Measurements from ENCODE around the gene MLST8. TPM values are rescaled to one million over a fixed set of nuclear protein-coding genes. Genes with fewer than 3 reads are reported as not detected.

MLST8 gene
- total RNA-seq, 1 experiment from 2014 or later = 87.6 TPM

DNA sequence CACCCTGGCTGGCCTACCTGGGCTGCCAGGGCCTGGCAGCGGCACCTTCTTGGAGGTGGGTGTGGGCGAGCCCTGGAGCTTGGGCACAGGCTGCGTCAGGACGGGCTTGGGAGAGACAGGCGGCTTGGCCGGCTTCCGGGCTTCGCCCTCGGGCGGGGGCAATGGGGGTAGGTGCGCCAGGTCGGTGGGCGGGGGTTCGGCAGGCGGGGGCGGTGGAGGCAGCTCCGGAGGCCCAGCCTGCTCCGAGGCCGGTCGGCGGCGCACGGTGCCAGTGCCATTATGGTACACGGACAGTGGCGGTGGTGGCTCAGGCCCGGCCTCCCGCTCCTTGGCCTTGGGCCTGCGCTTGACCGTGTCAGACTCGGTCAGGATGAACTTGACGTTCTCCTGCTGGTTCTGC is 25.7 kb upstream of the MLST8 start:
- peaks cover 5% of the 10 kb centered on the region for H3K4me1 Mint-ChIP-seq (ENCODE audit: insufficient read depth, unreplicated experiment)
- DNase-seq (ENCODE audit: unreplicated experiment) = no peak
- intact Hi-C loops (cut with micrococcal nuclease) = no loop called here
- no peaks in the 10 kb centered on the region for H3K27me3 Mint-ChIP-seq (ENCODE audit: insufficient read depth, unreplicated experiment)
- POLR2A ChIA-PET = no interaction called here
- H3K9me3 Mint-ChIP-seq (ENCODE audit: unreplicated experiment) = no peaks in the 10 kb centered on the region
- CTCF ChIA-PET = no interaction called here
- no peak overlapping the region for H3K4me3 Mint-ChIP-seq (ENCODE audit: unreplicated experiment)
- TF ChIP-seq, protein P1, sequence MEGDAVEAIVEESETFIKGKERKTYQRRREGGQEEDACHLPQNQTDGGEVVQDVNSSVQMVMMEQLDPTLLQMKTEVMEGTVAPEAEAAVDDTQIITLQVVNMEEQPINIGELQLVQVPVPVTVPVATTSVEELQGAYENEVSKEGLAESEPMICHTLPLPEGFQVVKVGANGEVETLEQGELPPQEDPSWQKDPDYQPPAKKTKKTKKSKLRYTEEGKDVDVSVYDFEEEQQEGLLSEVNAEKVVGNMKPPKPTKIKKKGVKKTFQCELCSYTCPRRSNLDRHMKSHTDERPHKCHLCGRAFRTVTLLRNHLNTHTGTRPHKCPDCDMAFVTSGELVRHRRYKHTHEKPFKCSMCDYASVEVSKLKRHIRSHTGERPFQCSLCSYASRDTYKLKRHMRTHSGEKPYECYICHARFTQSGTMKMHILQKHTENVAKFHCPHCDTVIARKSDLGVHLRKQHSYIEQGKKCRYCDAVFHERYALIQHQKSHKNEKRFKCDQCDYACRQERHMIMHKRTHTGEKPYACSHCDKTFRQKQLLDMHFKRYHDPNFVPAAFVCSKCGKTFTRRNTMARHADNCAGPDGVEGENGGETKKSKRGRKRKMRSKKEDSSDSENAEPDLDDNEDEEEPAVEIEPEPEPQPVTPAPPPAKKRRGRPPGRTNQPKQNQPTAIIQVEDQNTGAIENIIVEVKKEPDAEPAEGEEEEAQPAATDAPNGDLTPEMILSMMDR (IDR thresholded peaks at IDR 0.05; ENCODE audit: unreplicated experiment) = no peak
- H3K36me3 Mint-ChIP-seq (ENCODE audit: insufficient read depth, unreplicated experiment) = peaks cover 29% of the 10 kb centered on the region
- no TSS peak for BruUV-seq (replicated peaks)
- no peak overlapping the region for H3K27ac Mint-ChIP-seq (ENCODE audit: low read depth, unreplicated experiment)

- DNase-seq (ENCODE audit: unreplicated experiment) = no peak
- Mint-ChIP-seq H3K27me3 (ENCODE audit: insufficient read depth, unreplicated experiment) (no peaks in the 10 kb centered on the region), H3K9me3 (ENCODE audit: unreplicated experiment) (no peaks in the 10 kb centered on the region), H3K36me3 (ENCODE audit: insufficient read depth, unreplicated experiment) (peaks cover 24% of the 10 kb centered on the region), H3K4me3 (ENCODE audit: unreplicated experiment) (no peak overlapping the region), H3K27ac (ENCODE audit: low read depth, unreplicated experiment) (no peak overlapping the region), H3K4me1 (ENCODE audit: insufficient read depth, unreplicated experiment) (peaks cover 5% of the 10 kb centered on the region)
- POLR2A ChIA-PET = interaction anchor here (1.0 to 1.1 kb wide), 2 partner anchors 24 to 25 kb away, joined by 3 read pairs; partner anchors contain the start of gene TRAF7
- TF ChIP-seq, protein P1 (IDR thresholded peaks at IDR 0.05; ENCODE audit: unreplicated experiment) = no peak
- no TSS peak for BruUV-seq (replicated peaks)
- intact Hi-C loops (cut with micrococcal nuclease) = no loop called here
- CTCF ChIA-PET = no interaction called here
Measured at GRCh38 chr16:2180461-2180860, 24.8 kb upstream of the MLST8 start.

DNA sequence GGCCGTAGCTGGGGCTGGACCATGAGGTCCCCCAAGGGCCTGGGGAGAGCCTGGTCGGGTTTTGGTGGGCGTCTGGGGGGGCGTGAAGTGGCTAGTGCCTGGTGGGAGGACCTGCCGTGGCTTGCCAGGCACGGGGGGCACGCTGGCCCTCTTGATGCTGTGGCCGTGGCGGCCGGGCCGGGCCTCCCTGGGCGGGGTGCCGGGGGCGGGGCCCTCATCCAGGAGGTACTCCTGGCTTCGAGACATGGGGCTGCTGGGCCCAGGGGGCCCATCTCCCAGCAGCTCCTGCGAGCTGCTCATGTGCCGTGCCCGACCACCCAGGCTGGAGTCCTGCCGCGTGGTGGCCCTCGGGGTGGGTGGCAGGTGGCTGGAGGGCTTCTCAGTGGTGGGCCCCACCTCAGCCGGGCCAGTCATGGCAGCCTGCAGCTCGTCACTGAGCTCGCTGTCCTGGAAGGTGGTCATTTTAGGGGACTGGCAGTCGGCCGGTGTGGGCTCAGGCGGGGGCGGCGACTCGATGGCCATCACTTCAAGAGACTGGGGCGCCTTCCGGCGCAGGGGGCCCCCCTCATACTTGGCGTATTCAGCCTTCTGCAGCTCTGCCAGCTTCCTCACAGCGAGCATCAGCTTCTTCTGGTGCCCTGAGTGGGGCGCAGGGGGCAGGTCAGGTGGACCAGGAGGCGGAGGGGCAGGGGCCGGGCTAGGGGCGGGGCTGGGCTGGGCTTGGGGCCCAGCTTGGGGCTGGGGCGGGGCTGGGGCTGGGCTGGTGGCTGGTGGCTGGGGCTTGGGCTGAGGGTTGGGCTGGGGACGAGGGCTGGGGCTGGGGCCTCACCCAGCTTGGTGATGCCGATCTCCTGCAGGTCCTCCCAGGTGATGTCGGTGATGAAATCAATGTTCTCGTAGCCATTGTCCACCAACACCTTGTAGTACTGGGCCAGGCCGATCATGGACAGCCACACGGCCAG is 24.0 kb upstream of the MLST8 start:
- ChIA-PET POLR2A (interaction anchor here (0.9 to 1.1 kb wide), 3 partner anchors 9 to 25 kb away, joined by 3 read pairs; partner anchors contain the start of gene TRAF7), CTCF (interaction anchor here (0.6 kb wide), 1 partner anchor 24 kb away, joined by 3 read pairs; no protein-coding TSS in a partner anchor)
- no peak for DNase-seq (ENCODE audit: unreplicated experiment)
- TF ChIP-seq, protein P1 (IDR thresholded peaks at IDR 0.05; ENCODE audit: unreplicated experiment) = no peak
- intact Hi-C loops (cut with micrococcal nuclease) = no loop called here
- H3K4me1 Mint-ChIP-seq (ENCODE audit: insufficient read depth, unreplicated experiment) = peaks cover 5% of the 10 kb centered on the region
- H3K27ac Mint-ChIP-seq (ENCODE audit: low read depth, unreplicated experiment) = no peak overlapping the region
- BruUV-seq (replicated peaks) = no TSS peak
- peaks cover 16% of the 10 kb centered on the region for H3K36me3 Mint-ChIP-seq (ENCODE audit: insufficient read depth, unreplicated experiment)
- no peaks in the 10 kb centered on the region for H3K9me3 Mint-ChIP-seq (ENCODE audit: unreplicated experiment)
- no peak overlapping the region for H3K4me3 Mint-ChIP-seq (ENCODE audit: unreplicated experiment)
- H3K27me3 Mint-ChIP-seq (ENCODE audit: insufficient read depth, unreplicated experiment) = no peaks in the 10 kb centered on the region

- Mint-ChIP-seq H3K4me3 (ENCODE audit: unreplicated experiment) (no peak overlapping the region), H3K36me3 (ENCODE audit: insufficient read depth, unreplicated experiment) (peaks cover 13% of the 10 kb centered on the region), H3K4me1 (ENCODE audit: insufficient read depth, unreplicated experiment) (peaks cover 5% of the 10 kb centered on the region), H3K9me3 (ENCODE audit: unreplicated experiment) (no peaks in the 10 kb centered on the region), H3K27me3 (ENCODE audit: insufficient read depth, unreplicated experiment) (no peaks in the 10 kb centered on the region), H3K27ac (ENCODE audit: low read depth, unreplicated experiment) (no peak overlapping the region)
- POLR2A ChIA-PET = interaction anchor here (0.9 kb wide), 1 partner anchor 10 kb away, joined by 3 read pairs; no protein-coding TSS in a partner anchor
- CTCF ChIA-PET = interaction anchor here (0.6 kb wide), 1 partner anchor 24 kb away, joined by 3 read pairs; no protein-coding TSS in a partner anchor
- intact Hi-C loops (cut with micrococcal nuclease) = no loop called here
- TF ChIP-seq, protein P1 (IDR thresholded peaks at IDR 0.05; ENCODE audit: unreplicated experiment) = no peak
- no TSS peak for BruUV-seq (replicated peaks)
- no peak for DNase-seq (ENCODE audit: unreplicated experiment)
Measured at GRCh38 chr16:2181952-2182351, 23.3 kb upstream of the MLST8 start.

Data from MCF 10A (cell line).